GM21526 (cell line): ENCODE results near the gene WFIKKN2.
"Not testable (repeated sequence)": the region's sequence is repeated elsewhere in the genome, so short reads cannot be mapped to it uniquely, and the experiment has no call there.

Experiments used
- ATAC-seq: cut with Tn5 transposase; IDR thresholded peaks from one replicate; pipeline ENCODE4 v1.9.1; 2021; ENCODE audit warnings: moderate library complexity; ENCODE audit not compliant: unreplicated experiment, low FRiP score

The WFIKKN2 gene

GRCh38 chr17:50850640-50851039 is 15.3 kb downstream of the WFIKKN2 start:
- no peak for ATAC-seq

GRCh38 chr17:50853015-50853615 is 17.7 kb downstream of the WFIKKN2 start:
- ATAC-seq: no peak

- no peak for ATAC-seq
Measured at GRCh38 chr17:50853781-50854180, 18.4 kb downstream of the WFIKKN2 start.

- no peak for ATAC-seq
Measured at GRCh38 chr17:50855708-50856330, 20.4 kb downstream of the WFIKKN2 start.

- ATAC-seq: no peak
Measured at GRCh38 chr17:50856431-50856830, 21.0 kb downstream of the WFIKKN2 start.

- ATAC-seq: no peak
Measured at GRCh38 chr17:50858486-50859225, 23.3 kb downstream of the WFIKKN2 start.

- not testable (repeated sequence) for ATAC-seq
Measured at GRCh38 chr17:50859727-50860126, 24.3 kb downstream of the WFIKKN2 start.

- no peak for ATAC-seq
Measured at GRCh38 chr17:50861334-50861676, 25.9 kb downstream of the WFIKKN2 start.

DNA sequence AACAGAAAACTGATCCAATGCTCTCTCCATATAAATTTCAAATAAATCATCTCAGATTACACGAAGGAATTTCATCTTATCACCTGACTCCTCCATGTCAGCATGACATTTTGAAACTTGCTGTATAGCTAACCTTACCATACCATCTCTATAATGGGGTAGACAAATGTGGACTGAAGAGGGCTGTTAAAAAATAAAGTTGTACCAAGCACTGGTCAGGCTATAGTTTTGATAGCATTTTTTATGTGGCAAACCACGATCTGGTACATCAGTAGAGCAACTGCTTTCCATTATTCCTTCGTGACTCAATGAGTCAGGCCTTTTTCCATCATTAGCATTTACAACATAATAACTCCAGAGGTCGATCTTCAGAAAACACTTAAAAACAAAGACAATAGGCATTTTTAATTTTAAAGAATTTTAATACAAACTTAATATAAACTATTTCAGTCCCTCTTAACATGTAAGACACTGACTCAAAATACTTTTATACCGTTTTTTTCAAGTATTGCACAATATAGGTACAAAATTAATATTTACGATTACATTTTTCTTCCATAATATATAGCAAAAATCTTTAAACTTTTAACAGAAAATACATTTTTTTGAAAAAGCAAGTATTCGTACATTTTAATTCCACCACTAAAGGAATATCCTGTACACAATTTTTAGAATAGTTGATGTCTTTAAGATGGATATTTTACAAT is 26.6 kb downstream of the WFIKKN2 start:
- no peak for ATAC-seq

- ATAC-seq: no peak
Measured at GRCh38 chr17:50863221-50863843, 27.9 kb downstream of the WFIKKN2 start.

- no peak for ATAC-seq
Measured at GRCh38 chr17:50863931-50864330, 28.5 kb downstream of the WFIKKN2 start.

DNA sequence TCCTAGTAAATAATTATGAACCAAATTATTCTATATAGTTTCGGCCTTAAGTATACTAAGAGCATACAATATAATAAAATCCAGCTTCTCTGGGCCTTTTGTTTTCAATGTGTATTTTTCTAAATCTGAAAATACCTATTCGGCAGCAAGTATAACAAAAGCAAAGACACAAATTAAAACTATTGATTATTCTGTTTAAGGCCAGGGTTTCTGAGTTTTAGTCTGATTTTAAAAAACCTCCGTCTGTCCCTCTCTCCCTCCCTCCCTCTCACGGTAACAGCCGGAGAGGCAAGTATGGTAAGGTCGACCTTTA is 29.3 kb downstream of the WFIKKN2 start:
- no peak for ATAC-seq

DNA sequence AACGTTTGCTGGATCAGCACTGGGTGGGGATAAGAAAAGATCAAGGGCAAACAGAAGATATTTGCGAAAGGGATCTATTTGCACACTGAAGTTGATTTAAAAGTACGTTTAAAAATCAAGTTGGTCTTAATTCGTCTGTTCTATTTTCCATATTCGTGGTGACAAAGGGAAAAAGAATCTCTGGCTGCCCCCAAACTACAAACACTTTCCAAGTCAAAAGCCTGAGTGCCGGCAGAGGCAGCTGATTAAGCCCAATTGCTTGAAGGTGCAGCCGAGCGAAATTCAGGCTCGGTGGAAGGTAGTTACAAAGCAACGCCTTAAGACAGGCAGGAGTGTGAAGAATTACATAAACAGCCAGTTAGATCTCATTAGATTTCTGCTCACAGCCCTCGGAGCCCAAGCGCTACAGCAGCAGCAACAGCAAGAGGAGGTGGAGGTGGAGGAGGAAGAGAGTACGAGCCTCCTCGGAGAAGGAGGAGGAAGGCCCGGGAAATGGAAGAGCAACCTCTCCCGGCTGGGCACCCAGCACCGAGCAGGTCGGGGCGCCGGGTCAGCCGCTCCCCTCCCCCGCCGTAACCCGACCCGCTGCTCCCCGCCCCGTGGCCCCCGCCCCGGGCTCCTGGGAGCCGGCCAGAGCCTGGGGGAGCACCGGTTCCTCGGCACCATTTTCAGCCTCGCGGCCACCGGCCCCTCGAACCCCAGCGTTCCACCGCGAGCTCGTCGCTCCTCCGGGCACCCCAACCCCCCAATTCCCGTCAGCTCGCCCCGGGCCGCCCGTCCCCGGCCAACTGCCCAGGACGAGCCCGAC is 29.9 kb downstream of the WFIKKN2 start:
- peak; percentile 10 for ATAC-seq

DNA sequence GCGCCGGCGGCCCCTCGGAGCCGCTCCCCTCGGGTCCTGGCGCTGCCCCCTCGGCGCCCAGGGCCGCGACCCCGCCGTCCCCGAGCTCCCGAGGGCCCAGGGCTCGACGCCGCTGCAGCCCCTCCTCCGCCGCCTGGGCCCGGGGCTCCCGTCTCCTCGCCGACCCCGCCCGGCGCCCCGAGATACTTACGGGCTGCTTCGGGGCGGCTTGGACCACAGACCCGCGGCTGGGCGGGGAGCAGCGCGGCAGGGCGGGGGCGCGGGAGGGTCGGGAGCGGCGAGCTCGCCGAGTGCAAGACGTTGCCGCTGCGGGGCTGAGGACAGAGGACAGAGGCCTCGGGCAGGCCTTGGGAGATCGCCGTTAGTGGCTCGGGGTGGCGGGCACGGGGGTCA is 30.5 kb downstream of the WFIKKN2 start:
- no peak for ATAC-seq

- peak; percentile 53 for ATAC-seq
Measured at GRCh38 chr17:50866261-50866949, 31.0 kb downstream of the WFIKKN2 start, which contains the start of gene TOB1. TOB1 (minus strand) TSS chr17:50866354; CDS start chr17:50864017, 2,337 bp downstream.

DNA sequence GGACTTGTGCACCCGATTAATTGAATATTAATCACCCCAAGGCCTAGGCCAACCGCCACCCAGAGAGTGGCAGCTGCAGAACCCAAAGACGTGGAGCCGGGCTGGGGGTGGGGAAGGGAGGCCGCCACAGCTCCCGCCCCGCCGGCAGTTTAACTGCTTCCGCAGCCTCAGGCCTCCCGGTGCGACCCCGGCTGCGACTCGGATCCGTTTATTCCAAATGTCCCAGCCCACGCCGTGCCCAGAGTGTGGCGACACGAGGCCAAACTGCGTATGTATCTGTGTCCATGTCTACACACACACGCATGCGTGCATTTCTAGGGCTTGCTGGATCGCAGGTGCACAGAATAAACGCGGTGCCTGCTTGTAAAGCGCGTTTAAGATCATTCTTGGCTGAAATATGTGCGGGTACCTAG is 31.6 kb downstream of the WFIKKN2 start:
- peak; percentile 23 for ATAC-seq

DNA sequence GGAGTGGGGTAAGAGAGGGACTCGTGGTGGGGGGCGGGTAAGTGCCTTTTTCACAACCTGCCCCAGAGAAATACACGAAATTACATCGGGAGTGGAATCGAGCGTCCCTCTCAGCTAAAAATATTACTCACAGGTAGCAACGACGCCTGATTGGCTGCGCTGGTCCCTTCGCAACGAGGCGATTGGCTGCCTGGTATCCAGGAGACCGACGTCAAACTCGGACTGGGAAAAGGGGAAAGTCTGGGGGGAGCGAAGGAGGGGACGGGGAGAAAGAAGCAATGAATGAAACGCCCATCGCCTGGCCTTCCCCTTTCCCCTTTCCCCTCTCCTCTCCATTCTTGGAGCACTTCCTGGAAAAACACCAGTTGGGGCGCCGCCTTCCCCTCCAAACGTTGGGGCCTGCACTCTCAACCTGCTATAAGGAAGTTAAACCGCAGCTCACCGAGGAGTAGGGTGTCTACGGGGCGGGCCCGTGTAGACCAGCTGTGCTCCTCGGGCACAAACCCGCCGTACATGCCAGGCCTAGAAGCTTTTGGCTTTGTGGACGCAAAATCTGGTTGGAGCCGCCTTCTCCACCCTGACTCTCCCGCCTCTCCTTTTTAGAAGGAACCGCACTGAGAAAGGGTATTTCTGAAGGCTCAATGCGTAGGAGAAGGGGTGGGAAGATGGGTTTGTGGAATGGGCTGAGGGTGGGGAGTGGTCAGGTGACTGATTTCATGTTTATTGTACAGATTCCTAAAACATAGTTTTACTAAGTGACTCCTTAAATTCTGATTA is 32.2 kb downstream of the WFIKKN2 start:
- peak; percentile 33 for ATAC-seq

DNA sequence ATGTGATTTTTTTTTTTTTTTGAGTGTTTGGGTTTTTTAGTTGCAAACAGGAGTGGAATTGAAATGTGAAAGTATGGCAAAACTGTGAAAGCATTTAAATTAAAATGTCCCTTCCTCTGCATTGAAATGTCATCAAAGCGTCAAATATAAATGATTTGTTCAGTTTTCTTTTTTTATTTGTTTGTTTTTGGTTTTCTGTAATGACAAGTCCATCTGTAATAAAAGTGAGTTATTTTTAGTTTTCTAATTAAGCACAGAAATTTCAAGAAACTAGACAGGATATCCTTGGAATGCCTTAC is 32.7 kb downstream of the WFIKKN2 start:
- ATAC-seq: no peak

DNA sequence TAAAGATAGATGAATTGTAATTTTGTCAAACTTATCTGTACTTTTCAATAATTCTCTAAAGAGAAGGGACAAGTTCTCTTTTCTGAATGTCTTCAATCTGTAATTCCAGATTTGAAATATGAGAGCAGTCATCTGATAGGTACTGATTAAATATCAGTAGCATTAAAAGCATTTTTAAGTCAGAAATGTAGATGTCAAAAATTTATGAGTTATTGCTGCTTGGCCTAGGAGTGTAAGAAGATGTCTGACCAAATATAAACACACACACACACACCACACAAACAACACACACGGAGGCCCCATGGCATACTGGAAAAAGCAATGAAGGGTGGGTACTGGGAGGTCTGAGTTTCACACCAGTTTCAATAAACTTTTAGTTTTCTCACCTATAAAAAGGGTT is 33.2 kb downstream of the WFIKKN2 start:
- no peak for ATAC-seq
